ENCODE measurements around the gene SDS. TPM values are rescaled to one million over a fixed set of nuclear protein-coding genes. Genes with fewer than 3 reads are reported as not detected.

The SDS gene
- total and polyA plus RNA-seq, 4 donors: 0.39 to 2.4 (median 0.99) TPM

DNA sequence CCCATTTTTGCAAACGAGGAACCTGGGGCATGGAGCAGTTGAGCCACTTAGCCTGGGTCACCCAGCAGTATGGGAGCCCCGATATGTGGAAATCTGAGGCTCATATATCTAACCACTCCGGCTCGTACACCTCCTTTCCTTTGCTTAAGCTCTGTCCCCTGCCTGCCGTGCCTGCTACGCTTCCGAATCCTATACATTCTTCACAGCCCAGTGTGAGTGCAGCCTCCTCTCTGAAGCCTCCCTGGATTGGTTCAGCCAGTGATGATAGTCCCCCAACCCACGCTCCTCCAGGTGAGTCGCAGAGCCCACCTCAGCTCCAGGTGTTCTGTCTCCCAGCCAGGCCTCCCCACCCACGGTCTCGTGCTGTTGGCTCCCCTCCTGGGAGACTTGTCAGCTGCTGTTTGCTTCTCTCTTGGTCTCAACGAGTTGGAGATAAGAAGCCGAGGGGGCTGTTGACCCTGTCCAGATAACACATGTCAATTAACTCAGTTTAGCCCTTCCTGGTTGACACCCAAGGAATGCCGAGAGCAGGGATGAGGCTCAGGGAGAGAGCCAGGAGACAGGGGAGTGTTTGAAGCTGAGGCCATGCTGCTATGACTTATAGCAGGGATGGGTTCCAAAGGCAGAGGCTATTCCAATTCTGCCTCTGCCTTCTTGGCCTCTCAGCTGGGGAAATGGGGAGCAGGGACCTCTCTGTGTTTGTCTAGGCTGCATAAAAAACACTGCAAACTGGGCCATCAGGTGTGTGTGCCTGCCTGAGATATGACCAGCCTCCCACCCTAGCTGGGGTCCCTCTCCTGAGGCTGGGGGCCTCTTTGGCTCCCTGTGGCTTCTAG, 37.5 kb upstream of the SDS start:
- Histone ChIP-seq H3K36me3 (ENCODE audit: control insufficient read depth, insufficient read depth, low read length) (peaks cover 7% of the 10 kb centered on the region), H3K4me3 (ENCODE audit: low read depth, low read length) (no peak overlapping the region), H3K9me3 (ENCODE audit: control insufficient read depth, insufficient read depth, low read length) (no peaks in the 10 kb centered on the region), H3K27ac (ENCODE audit: low read depth, low read length) (no peak overlapping the region), H3K27me3 (ENCODE audit: control insufficient read depth, insufficient read depth, low read length) (peaks cover 2% of the 10 kb centered on the region), H3K4me1 (ENCODE audit: control insufficient read depth, insufficient read depth, low read length) (peaks cover 3% of the 10 kb centered on the region)
- no peak for DNase-seq (ENCODE audit: low read depth in 4 of 6, low spot score in 6 of 6)
- WGBS (ENCODE audit: insufficient coverage): 70% methylated on average over 13 of the region's 14 CpGs

DNA sequence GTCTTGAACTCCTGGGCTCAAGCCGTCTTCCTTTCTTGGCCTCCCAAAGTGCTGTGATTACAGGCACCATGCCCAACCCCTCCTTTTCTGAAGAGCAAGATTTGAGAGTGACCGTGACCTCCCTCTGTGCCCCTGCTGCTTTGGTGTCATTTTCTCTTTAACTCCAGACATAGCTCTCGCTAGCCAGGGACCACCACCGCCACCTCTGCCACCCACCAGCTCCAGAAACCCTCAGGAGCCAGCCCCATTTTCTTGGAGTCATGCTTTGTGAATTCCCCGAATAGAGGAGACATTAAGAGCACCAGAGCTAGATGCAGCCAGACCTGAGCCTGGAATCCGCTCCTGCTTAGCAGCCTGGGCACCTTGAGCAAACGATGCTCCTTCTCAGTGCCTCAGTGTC, 36.6 kb upstream of the SDS start:
- no peak overlapping the region for H3K4me3 ChIP-seq (ENCODE audit: low read depth, low read length)
- WGBS (ENCODE audit: insufficient coverage): 71% methylated on average over 5 of the region's 7 CpGs

DNA sequence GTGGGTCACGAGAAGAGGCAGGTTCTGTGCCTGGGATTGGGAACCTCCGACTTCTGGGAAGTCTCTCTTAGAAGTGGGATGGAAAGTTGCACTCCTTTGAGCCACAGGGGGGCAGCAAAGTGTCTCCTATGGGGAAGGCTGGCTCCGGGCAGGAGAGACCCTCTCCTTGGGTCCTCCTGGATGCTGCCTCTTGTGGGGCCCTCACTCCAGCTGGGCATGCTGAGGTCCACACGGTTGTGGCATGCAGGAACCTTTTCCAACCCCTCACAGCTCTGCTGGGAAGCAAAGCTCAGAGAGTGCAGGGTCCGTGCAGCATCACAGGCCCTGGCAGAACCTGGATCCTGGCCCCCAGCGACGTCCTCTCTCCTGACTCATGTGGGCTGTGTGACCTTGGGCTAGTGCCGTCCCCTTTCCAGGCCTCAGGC, 35.9 kb upstream of the SDS start:
- Histone ChIP-seq H3K36me3 (ENCODE audit: control insufficient read depth, insufficient read depth, low read length) (peaks cover 12% of the 10 kb centered on the region), H3K27me3 (ENCODE audit: control insufficient read depth, insufficient read depth, low read length) (no peaks in the 10 kb centered on the region), H3K9me3 (ENCODE audit: control insufficient read depth, insufficient read depth, low read length) (no peaks in the 10 kb centered on the region), H3K4me1 (ENCODE audit: control insufficient read depth, insufficient read depth, low read length) (peaks cover 3% of the 10 kb centered on the region), H3K4me3 (ENCODE audit: low read depth, low read length) (no peak overlapping the region), H3K27ac (ENCODE audit: low read depth, low read length) (no peak overlapping the region)
- peak in 3 of 6 donors; percentile 45 to 93 (median 81) for DNase-seq (ENCODE audit: low read depth in 4 of 6, low spot score in 6 of 6)
- 39% methylated on average over 8 of the region's 8 CpGs for WGBS (ENCODE audit: insufficient coverage)

More for the DNA sequence above, 36.6 kb upstream of the SDS start:
- no peaks in the 10 kb centered on the region for H3K9me3 ChIP-seq (ENCODE audit: control insufficient read depth, insufficient read depth, low read length)
- H3K4me1 ChIP-seq (ENCODE audit: control insufficient read depth, insufficient read depth, low read length): peaks cover 3% of the 10 kb centered on the region
- peaks cover 9% of the 10 kb centered on the region for H3K36me3 ChIP-seq (ENCODE audit: control insufficient read depth, insufficient read depth, low read length)
- no peak for DNase-seq (ENCODE audit: low read depth in 4 of 6, low spot score in 6 of 6)
- H3K27ac ChIP-seq (ENCODE audit: low read depth, low read length): no peak overlapping the region
- H3K27me3 ChIP-seq (ENCODE audit: control insufficient read depth, insufficient read depth, low read length): no peaks in the 10 kb centered on the region

DNA sequence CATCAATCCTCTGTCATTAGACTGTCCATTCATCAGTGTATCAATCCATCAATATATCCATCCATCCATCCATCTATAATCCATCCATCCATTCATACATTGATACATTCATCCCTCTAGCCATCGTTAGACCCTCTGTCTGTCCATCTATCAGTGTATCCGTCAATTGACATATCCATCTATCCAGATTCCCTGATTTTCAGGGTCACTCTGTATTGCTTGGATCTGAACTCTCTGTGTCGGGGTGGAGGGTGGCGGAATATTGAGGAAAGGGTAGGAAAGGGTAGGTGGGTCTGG, 35.6 kb upstream of the SDS start:
- no peak for DNase-seq (ENCODE audit: low read depth in 4 of 6, low spot score in 6 of 6)
- Histone ChIP-seq H3K36me3 (ENCODE audit: control insufficient read depth, insufficient read depth, low read length) (peaks cover 12% of the 10 kb centered on the region), H3K9me3 (ENCODE audit: control insufficient read depth, insufficient read depth, low read length) (no peaks in the 10 kb centered on the region), H3K27me3 (ENCODE audit: control insufficient read depth, insufficient read depth, low read length) (no peaks in the 10 kb centered on the region), H3K4me1 (ENCODE audit: control insufficient read depth, insufficient read depth, low read length) (peaks cover 3% of the 10 kb centered on the region), H3K27ac (ENCODE audit: low read depth, low read length) (no peak overlapping the region), H3K4me3 (ENCODE audit: low read depth, low read length) (no peak overlapping the region)
- WGBS (ENCODE audit: insufficient coverage): 14% methylated on average over 1 of the region's 4 CpGs

DNA sequence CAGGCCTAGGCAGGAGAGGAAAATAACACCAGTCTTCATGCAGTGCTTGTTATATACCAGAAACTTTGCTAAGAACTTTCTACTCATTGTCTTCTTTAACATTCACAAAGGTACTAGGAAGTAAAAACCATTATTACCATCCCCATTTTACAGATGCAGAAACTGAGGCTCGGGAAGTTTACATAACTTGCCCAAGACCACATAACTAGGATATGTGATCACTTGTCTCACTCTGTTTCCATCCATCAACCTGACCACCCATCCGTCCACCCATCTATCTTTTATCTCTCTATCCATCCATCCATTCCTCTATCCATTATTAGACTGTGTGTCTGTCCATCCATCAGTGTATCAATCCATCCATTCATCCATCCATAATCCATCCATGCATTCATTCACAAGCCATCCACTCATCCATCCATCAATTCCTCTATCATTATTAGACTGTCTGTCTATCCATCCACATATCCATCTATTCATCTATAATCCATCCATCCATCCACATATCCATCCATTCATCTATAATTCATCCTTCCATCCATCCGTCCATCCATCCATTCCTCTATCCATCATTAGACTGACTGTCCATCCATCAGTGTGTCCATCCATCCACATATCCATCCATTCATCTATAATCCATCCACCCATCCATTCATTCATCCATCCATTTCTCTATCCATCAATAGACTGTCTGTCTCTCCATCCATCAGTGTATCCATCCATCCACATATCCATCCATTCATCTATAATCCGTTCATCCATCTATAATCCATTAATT, 35.0 kb upstream of the SDS start:
- Histone ChIP-seq H3K4me3 (ENCODE audit: low read depth, low read length) (no peak overlapping the region), H3K36me3 (ENCODE audit: control insufficient read depth, insufficient read depth, low read length) (peaks cover 12% of the 10 kb centered on the region), H3K27ac (ENCODE audit: low read depth, low read length) (no peak overlapping the region), H3K4me1 (ENCODE audit: control insufficient read depth, insufficient read depth, low read length) (peaks cover 6% of the 10 kb centered on the region), H3K9me3 (ENCODE audit: control insufficient read depth, insufficient read depth, low read length) (no peaks in the 10 kb centered on the region), H3K27me3 (ENCODE audit: control insufficient read depth, insufficient read depth, low read length) (no peaks in the 10 kb centered on the region)
- DNase-seq (ENCODE audit: low read depth in 4 of 6, low spot score in 6 of 6): no peak
- 86% methylated on average over 4 of the region's 4 CpGs for WGBS (ENCODE audit: insufficient coverage)

DNA sequence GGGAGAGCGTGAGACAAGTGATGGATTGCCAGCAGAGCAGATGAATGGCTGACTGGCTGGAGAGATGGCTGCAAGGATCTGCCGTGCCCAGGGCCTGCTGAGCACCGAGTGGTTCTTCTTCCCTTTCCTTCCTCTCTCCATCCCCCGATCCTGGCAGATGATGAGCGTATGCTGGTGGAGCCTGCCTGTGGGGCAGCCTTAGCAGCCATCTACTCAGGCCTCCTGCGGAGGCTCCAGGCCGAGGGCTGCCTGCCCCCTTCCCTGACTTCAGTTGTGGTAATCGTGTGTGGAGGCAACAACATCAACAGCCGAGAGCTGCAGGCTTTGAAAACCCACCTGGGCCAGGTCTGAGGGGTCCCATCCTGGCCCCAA, 34.0 kb upstream of the SDS start:
- peaks cover 14% of the 10 kb centered on the region for H3K4me1 ChIP-seq (ENCODE audit: control insufficient read depth, insufficient read depth, low read length)
- peaks cover 12% of the 10 kb centered on the region for H3K36me3 ChIP-seq (ENCODE audit: control insufficient read depth, insufficient read depth, low read length)
- no peaks in the 10 kb centered on the region for H3K27me3 ChIP-seq (ENCODE audit: control insufficient read depth, insufficient read depth, low read length)
- no peak overlapping the region for H3K27ac ChIP-seq (ENCODE audit: low read depth, low read length)
- 65% methylated on average over 8 of the region's 9 CpGs for WGBS (ENCODE audit: insufficient coverage)
- DNase-seq (ENCODE audit: low read depth in 4 of 6, low spot score in 6 of 6): no peak
- no peak overlapping the region for H3K4me3 ChIP-seq (ENCODE audit: low read depth, low read length)
- H3K9me3 ChIP-seq (ENCODE audit: control insufficient read depth, insufficient read depth, low read length): no peaks in the 10 kb centered on the region

DNA sequence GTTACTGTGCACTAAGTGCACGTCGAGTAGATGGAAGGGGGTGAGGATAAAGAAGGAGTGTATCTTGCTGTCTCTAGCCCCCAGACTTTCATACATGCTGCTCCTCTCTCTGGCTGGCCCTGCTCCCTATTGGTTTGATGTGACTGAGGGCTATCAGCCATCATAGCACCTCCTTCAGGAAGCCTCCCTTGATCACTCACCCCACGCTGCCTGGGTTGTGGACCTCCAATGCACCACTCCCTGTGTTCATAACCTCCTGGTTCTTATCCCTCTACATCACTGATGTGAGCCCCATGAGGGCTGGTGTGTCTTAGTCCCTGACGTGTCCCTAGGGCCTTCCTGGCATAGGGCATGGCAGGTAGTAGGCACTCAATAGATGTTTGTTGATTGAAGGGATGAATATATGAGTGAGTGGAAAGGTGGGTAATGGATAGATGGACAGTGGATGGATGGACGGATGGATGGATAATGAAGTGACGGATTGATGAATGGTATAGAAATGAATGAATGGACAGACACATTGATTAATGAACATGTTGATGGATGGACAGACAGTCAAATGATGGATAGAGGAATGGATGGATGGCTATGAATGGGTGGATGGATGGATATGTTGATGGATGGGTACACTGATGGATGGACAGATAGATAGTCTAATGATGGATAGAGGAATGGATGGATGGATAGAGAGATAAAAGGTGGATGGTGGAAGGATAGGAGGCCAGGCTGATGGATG, 33.5 kb upstream of the SDS start:
- no peaks in the 10 kb centered on the region for H3K9me3 ChIP-seq (ENCODE audit: control insufficient read depth, insufficient read depth, low read length)
- DNase-seq (ENCODE audit: low read depth in 4 of 6, low spot score in 6 of 6): no peak
- H3K27ac ChIP-seq (ENCODE audit: low read depth, low read length): no peak overlapping the region
- 87% methylated on average over 4 of the region's 6 CpGs for WGBS (ENCODE audit: insufficient coverage)
- no peaks in the 10 kb centered on the region for H3K27me3 ChIP-seq (ENCODE audit: control insufficient read depth, insufficient read depth, low read length)
- H3K36me3 ChIP-seq (ENCODE audit: control insufficient read depth, insufficient read depth, low read length): peaks cover 12% of the 10 kb centered on the region
- peaks cover 14% of the 10 kb centered on the region for H3K4me1 ChIP-seq (ENCODE audit: control insufficient read depth, insufficient read depth, low read length)
- H3K4me3 ChIP-seq (ENCODE audit: low read depth, low read length): no peak overlapping the region

DNA sequence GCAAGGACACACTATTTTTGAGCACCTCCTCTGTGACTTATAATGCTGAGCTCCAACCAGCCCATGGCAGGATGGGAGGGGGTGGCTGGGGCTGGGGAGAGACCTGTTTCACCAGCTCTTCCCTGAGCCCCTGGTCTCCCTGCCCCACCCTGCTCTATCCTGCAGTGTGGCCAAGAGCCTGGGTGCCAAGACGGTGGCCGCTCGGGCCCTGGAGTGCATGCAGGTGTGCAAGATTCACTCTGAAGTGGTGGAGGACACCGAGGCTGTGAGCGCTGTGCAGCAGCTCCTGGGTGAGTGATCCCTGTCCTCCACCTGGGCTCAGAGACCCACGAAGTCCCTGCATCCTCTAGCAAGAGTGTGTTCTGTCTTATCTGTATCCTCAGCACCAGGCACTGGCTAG, 32.9 kb upstream of the SDS start:
- DNase-seq (ENCODE audit: low read depth in 4 of 6, low spot score in 6 of 6): no peak
- no peak overlapping the region for H3K27ac ChIP-seq (ENCODE audit: low read depth, low read length)
- no peaks in the 10 kb centered on the region for H3K9me3 ChIP-seq (ENCODE audit: control insufficient read depth, insufficient read depth, low read length)
- no peaks in the 10 kb centered on the region for H3K27me3 ChIP-seq (ENCODE audit: control insufficient read depth, insufficient read depth, low read length)
- WGBS (ENCODE audit: insufficient coverage): 87% methylated on average over 6 of the region's 6 CpGs
- H3K36me3 ChIP-seq (ENCODE audit: control insufficient read depth, insufficient read depth, low read length): peaks cover 12% of the 10 kb centered on the region
- H3K4me3 ChIP-seq (ENCODE audit: low read depth, low read length): no peak overlapping the region
- peaks cover 14% of the 10 kb centered on the region for H3K4me1 ChIP-seq (ENCODE audit: control insufficient read depth, insufficient read depth, low read length)

DNA sequence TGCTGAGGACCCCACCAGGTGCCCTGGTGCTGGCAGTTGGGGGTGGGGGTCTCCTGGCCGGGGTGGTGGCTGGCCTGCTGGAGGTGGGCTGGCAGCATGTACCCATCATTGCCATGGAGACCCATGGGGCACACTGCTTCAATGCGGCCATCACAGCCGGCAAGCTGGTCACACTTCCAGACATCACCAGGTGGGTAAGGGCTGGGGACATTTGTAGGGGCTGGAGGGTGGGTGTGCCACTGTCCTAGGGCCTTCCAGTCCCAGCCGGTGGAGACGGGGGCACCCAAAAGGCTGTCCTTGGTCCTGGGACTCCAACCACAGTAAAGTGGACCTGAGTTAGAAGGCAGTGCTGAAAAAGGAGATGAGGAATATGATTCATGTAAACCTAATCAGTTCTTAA, 31.7 kb upstream of the SDS start:
- H3K27ac ChIP-seq (ENCODE audit: low read depth, low read length): no peak overlapping the region
- no peaks in the 10 kb centered on the region for H3K9me3 ChIP-seq (ENCODE audit: control insufficient read depth, insufficient read depth, low read length)
- peaks cover 14% of the 10 kb centered on the region for H3K4me1 ChIP-seq (ENCODE audit: control insufficient read depth, insufficient read depth, low read length)
- H3K27me3 ChIP-seq (ENCODE audit: control insufficient read depth, insufficient read depth, low read length): no peaks in the 10 kb centered on the region
- H3K36me3 ChIP-seq (ENCODE audit: control insufficient read depth, insufficient read depth, low read length): peaks cover 12% of the 10 kb centered on the region
- no peak overlapping the region for H3K4me3 ChIP-seq (ENCODE audit: low read depth, low read length)
- no peak for DNase-seq (ENCODE audit: low read depth in 4 of 6, low spot score in 6 of 6)
- WGBS (ENCODE audit: insufficient coverage): 78% methylated on average over 3 of the region's 5 CpGs

Measured in spinal cord (tissue), 10 donors.